Fibroblast of gingiva (primary cell): ENCODE data around the gene SCRN1.

Experiments used
- DNase-seq: peaks from one replicate; pipeline ENCODE4 v3.0.0-alpha.2; 2011; ENCODE audit warnings: low read depth

Gene SCRN1, protein sequence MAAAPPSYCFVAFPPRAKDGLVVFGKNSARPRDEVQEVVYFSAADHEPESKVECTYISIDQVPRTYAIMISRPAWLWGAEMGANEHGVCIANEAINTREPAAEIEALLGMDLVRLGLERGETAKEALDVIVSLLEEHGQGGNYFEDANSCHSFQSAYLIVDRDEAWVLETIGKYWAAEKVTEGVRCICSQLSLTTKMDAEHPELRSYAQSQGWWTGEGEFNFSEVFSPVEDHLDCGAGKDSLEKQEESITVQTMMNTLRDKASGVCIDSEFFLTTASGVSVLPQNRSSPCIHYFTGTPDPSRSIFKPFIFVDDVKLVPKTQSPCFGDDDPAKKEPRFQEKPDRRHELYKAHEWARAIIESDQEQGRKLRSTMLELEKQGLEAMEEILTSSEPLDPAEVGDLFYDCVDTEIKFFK

DNA sequence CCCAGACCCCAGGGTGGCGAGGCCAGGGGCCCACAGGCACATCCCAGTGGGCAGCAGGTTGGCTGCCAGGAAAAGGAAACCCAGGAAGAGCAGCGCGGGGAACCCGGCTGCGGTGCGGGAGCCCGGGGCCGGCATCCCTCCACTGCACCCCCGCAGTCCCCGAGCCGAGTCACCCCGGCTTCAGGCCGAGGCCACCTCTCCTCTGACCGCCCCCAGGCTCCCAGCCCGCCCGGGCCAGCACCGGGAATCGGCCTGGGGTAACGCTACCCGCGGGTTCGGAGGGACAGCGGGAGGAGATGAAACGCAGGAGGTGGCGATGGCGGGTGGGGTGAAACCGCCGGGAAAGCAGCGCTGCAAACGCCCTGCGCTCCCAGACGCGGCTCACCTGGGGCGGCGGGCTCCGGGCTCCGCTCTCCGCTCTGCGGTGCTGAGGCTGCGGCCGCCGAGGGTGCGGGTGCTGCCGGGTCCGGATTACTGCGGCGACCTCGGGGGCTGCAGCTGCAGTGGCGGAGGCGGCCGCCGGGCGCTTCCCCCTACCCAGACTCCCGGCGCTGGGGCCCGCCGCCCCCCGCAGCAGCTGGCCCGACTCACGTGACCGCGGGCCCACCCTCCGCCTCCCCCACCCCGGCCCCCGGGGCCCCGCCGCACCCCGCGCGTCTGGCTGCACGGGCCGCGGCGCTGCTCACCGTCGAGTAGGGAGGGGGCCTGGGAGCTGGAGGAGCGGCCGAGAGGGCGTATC, at the start of gene SCRN1:
Gene SCRN1, minus strand, starts transcription at position 545 of the 739 bp plus-strand sequence. CDS start 20,734 bp downstream, outside the sequence.
- peak; percentile 27 for DNase-seq

DNA sequence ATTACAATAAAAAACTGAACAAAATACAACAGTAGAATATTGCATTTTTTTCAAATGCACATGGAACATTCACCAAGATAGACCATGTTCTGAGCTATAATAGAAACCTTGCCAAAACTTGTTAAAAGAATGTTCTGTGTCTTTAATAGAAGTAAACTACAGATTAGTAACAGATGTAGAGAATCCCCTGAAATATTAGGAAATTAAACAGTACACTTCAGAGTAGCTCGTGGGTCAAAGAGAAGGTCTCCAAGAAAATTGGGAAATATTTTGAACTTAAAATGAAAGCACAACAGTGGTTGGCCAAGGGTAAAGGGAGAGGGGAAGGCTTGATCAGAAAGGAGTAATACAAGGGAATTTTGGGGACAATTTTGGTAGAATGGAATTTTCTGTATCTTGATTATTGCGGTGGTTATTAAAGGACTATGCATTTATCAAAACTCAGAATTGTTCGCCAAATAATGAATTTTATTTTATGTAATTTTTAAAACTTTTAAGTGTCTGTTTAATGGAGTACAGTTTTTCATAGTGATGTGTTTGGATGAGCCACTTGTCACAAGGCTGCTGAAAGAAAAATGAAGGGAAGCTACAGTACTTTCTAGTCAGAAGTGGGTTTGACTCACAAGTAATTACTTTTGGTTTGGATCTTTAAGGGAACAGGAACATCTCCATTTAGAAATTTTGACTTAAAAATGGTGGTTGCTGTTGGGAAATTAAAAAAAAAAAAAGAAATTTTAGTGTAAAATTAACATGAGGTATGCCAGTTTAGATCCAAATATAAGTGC, 48.8 kb upstream of the SCRN1 start:
- peak; percentile 83 for DNase-seq

DNA sequence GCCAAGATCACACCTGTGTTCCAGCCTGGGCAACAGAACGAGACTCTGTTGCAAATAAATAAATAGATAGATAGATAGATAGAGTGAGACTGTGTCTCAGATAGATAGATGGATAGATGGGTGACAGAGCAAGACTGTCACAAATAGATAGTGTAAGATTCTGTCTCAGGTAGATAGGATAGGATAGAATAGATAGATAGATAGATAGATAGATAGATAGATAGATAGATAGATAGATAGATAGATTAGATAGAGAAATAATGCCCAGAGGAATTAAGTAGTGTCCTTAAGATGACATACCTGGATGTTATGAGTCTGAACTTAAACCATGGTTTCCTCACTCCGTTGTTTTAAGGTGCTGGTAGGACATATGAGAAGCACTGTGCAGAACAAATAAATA, 46.6 kb upstream of the SCRN1 start:
- no peak for DNase-seq

DNA sequence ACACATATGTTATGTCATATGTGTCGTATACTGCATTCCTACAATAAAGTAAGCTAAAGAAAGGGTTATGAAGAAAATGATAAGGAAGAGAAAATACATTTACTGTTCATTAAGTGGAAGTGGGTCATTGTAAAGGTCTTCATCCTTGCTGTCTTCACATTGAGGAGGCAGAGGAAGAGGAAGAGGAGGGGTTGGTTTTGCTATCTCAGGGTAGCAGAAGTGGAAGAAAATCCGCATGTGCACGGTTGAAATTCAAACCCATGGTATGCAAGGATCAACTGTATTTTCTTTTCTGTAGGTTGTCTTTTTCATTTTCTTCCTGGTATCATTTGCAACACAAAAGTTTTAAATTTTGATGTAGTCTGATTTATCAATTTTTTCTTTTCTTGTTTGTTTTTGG, 44.9 kb upstream of the SCRN1 start:
- no peak for DNase-seq

DNA sequence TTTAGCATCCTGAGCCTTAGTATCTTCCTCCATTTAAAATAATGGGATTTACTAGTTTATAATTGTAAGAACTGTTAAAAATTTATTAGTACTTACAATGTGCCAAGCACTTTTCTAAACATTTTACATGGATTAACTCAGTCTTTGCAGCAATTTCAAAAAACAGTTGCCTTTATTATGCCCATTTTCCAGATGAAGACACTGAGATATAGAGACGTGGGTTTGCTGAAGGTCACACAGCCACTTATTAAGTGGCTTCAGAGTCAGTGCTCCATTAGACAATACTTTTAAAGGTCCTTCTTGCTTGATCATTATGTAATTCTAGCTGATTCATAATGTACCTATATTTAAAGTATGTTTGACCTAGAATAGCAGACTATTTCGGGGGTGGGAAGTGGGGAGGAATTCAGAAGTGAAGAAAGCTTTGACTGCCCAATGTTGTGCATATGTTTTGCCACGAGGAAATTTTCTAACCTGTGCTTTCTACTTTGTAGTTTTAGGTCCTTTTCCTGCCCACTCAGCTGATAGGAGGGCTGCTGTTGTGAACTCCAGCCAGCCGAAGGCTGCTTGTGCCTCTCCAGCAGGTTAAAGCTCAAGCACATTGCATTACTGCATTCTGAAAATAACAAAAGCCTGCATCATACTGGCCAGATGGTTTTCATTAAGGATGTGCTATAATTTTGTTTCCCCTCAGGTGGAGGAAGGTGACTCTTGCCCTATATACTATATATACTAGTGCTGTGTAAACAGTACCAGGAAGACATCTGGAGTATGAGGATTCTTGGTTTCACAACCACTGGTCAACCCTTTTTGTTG, 42.9 kb upstream of the SCRN1 start:
- peak; percentile 88 for DNase-seq

DNA sequence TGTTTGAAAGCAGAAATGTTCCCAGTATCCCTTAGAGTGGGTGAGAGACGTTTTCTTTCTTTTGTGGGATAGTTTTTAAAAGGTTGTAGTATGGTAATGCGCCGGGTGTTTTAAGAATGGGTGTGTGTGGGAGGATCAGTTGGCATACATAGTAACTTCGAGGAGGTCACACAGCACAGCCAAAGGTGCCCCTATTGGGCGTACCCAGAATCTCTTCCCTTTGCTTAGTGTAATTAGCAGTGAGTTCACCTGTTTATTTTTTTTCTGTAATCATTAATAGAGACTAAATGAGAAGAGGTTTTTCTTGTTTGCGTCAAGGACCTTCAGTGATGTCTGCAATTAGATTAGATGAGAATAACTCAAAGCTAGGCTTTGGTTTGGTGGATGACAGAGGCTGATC, 40.1 kb upstream of the SCRN1 start:
- DNase-seq, result no peak

DNA sequence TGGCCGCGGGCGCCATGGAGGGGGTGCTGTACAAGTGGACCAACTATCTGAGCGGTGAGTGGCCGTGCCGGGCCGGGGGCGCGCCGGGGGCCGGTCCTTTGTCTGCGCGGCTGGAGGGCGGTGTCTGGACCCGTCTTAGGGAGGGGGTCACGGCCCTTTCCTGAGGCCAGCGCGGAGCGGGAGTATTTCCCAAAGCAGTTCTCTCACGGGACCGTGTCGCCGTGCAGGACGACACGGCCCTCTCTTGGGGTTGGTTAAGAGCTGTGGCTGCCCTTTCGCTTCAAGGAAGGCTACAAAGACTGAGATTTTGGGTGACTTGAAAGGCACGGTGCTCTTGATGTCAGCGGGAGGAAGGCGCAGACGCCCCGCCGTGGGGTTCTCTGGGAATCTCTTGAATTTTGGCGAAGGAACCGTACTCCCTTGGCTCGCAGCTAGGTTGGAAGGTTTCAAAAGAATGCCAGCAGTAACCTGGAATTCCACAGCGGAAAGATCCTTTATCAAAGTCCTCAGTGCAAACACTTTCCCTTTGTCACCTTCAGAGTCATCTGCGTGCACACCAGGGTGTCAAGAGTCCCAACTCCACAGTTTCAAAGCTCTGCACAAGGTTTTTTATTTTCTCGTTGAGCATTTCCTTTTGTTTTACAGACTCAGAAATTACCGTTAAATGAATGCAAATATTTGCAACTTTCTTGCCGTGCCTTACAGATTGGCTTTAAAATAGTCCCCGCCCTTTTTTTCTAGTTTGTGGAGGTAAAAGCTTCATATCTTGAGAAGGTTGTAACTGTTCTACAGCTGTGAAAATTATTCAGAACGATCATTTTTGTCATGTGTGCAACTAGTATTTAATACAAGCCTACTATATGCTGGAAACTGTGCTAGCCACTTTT, 39.4 kb upstream of the SCRN1 start:
- DNase-seq, result peak; percentile 29

DNA sequence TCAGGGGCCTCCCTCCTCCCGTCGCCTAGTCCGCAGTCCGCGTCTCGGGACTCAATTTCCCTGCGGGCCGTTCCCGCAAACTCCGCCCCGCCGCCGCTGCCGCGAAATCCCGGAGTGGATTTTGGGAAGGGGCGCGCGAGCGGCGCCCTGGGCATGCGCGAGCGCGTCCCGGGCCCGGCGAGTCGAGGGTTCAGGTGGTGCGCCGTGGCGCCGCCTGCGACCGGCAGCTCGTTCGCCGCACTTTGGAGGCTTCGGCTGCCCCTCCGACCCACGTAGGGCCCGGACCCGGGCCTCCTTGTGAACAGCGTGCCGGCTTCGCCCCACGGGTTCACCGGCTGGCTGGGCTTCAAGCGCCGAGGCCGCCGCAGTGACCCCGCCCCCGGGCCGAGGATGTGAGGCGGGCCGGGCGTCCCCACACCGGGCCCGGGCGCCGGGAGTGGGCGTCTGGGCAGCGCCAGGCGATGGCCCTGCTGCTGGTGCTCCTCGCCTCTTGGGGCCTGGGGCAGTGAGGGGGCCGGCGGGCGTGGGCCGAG, 38.7 kb upstream of the SCRN1 start, which contains the start of gene PLEKHA8:
Gene PLEKHA8, plus strand, starts transcription at position 197 of the 533 bp plus-strand sequence. CDS start 351 bp downstream, outside the sequence.
- peak; percentile 84 for DNase-seq

DNA sequence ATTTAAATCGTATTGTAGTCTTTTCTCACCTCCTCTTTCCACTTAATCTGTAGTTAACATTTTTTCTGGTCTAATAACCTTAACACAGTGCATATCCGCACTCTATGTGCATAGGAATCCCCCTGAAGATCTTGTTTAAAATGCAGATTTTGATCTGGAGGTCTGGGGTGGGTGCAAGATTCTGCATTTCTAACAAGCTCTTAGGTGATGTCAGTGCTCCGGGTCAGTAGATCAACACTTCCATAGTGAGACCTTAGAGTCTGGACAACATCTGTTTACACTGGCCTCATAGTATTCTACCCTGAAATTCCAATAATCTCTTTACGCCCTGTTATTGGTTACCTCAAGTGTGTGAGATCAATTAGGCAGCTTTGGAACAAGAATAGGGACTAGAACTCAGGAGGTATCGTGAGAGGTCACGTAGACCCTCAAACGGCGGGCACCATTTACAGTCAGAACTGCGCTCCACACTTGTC, 38.2 kb upstream of the SCRN1 start:
- no peak for DNase-seq

DNA sequence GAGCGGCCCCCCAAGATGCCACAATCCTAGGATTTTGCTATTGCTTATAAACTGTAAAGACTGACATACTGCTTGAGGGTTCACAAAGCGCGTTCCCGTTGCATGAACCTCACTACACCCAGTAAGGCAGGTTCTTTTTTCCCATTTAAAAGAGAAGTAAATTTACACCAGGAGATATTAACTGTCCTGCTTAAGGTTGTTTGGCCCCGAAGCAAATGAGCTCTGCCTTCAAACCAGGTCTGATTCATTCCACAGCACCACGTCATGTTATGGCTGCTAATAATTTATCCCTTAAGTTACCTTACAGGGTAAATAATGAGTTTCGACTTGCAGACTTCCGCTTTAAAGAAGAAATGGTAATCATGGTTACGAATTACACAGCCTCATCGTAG, 37.5 kb upstream of the SCRN1 start:
- DNase-seq, result no peak

DNA sequence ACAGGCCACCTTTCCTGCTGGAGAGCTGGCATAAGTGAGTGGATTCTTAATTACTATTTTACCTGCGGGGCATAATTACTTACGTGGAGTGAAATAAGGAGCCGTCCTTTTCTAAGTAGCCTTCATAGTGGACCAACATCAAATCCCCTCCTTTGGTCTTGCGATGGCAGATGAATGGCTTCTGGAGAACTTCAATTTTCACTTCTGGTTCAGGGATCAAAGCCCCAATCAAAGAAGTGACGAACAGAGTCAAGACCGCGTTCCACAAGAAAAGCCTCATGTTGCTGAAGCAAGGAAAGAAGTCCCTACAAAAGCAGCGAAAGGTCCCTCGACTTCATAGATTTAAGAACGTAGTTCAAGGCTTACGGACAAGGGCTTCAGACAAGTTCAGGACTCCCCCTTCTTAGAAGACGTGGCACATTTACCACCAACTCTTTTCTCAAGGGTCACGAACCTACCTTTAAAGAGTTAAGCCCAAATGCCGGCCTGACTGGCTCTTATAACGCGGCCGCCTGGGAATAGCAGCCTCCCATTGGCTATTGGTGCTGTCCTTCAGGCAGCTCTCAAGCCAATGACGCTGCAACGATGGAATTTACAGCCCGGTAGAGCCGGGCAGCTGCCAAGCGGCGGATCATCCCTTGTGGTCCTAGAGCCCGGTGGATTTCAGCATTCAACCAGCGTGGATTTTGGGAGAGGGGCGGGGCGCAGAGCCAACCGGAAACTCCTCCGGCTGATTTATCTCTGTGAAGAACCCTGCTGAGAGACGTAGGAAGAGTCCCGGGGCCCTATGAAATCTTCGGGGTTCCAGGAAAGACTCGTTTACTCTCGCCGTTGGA, 36.8 kb upstream of the SCRN1 start, which contains the start of gene FKBP14:
Gene FKBP14, minus strand, starts transcription at position 474 of the 836 bp plus-strand sequence. Its CDS starts 194 bp downstream, at position 280.
- DNase-seq, result peak; percentile 100

DNA sequence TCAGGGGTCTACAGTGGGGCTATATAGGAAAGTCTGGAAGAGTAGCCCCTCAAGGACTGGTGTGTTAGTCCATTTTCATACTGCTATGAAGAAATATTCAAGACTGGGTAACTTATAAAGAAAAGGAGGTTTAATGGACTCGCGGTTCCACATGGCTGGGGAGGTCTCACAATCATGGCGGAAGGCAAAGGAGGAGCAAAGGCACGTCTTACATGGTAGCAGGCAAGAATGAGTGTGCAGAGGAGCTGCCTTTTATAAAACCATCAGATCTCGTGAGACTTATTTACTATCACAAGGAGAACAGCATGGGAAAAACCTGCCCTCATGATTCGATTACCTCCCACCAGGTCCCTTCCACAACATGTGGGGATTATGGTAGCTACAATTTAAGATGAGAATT, 33.9 kb upstream of the SCRN1 start:
- DNase-seq, result no peak

DNA sequence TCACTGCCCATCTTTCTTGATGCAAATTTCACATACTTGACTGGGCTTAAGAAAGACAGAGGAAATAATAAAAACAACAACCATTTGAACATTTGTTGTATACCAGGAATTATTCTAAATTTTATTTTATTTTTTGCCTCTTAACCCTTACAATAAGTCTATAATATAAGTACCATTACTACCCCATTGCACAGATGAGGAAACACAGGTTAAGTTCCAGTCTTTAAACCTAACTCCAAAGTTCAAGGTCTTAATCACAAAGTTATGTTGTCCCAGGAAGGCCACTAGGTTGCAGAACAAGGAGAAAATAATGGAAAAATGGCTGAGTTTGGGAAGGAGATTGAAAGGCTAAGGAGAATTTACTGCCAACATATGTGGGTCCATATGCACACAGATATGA, 33.4 kb upstream of the SCRN1 start:
- no peak for DNase-seq

DNA sequence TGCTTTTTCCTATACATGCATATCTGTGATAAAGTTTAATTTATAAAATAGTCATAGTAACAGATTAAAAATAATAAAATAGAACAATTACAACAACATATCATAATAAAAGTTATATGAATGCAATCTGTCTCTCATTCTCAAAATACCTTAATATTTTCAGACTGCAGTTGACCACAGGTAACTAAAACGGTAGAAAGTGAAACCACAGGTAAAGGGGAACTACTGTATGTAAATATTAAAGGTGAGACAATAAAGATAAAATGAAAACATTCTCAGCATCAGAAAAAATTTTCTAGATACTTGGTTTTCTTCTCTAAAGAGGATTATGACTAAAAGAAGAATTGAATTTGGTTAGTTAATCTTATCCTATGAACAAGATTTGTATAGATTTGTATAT, 30.9 kb upstream of the SCRN1 start:
- DNase-seq, result no peak

DNA sequence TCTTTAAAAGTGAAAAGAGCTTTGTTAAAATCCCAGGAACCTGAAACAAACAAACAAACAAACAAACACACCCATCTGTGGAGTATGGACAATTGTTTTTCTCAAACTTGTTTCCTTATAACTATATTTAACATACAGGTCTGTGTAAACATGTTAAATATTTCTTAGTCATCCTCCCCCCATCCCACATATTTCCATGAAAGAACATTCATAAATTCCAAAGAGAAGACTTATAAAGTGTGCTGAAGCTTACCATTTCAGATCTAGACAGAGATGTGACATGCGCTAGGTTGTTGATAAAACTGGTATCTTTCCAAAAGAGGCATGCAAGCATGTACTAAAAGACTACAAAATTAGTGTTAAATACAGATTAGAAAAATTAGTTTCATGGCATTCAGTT, 30.4 kb upstream of the SCRN1 start:
- no peak for DNase-seq

DNA sequence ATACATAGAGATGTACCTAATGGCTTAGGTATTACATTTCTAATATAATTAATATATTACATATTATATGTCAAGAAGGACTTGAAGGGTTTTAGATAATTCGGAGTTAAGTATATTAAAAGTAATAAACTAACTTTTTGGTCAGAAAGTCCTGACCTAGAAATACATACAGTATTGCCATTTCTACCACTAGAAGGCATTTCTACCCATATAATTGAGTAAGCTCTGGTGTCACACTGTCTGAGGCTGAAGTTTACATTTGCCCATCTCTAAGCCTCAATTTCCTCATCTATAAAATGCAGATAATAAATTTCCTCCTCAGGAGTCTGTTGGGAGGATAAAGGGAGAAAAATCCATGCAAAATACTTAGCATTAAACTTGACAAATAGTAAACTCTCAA, 29.8 kb upstream of the SCRN1 start:
- peak; percentile 10 for DNase-seq

DNA sequence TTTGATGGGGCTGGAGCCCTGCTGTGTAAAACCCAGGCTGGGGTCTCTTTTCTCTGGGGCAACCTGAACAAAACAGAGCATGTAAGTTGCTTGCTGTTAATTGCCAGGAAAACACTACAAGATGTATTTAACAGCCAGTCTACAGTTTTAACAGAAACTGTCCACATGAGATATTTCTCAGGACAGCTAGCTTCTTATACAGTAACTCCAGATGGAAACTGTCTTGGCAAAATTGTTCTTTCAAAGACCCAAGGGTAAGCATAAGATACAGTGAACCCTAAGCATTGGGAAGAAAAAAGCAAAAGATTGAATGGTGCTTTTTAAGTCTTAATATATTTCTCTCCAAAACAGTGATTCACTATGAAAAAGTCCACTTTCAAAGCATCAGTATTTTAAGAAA, 28.9 kb upstream of the SCRN1 start:
- DNase-seq, result no peak

DNA sequence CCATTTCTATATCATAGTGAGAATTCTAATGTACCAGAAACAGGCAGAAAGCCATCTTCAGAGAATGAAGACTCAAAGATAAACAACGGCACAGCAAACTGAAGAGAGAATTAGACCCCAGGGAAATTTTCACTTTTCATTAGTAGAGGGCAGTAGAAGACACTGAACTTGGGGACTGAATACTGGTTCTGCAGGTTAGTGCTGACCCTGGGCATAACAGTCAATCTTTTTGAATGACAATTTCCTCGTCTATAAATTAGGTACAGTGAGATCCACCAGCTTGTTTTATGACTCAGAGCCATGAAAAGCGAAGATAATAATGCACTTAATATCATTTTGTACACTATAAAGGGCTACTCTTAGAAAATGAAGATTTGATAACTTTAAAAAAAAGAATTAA, 23.2 kb upstream of the SCRN1 start:
- DNase-seq, result no peak

DNA sequence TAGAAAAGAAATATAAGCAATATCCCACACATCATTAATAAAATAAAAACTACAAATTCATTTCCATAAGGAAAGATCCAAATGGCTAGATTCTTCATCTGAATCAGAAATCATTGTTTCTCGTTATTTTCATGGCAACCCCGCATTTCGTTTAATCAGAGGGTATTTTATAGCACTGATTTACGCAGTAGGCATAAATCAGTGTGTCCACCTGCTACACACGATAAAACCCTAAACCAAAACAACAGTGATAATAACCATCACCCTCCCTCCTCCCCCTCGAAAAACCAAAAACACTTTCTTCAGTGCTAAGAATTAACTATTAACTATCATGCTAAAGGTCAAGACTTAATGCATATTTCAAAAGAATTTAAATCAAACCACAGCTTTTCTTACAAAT, 20.4 kb upstream of the SCRN1 start:
- no peak for DNase-seq
